ENCODE results near the gene KIAA1958. TPM values are rescaled to one million over a fixed set of nuclear protein-coding genes. Genes with fewer than 3 reads are reported as not detected.

KIAA1958 gene
- total and polyA plus RNA-seq, 2 experiments from 2014 or later = 9.4 to 41.7 TPM

GRCh38 chr9:112437406-112437805, 49.2 kb upstream of the KIAA1958 start:
- no peaks in the 10 kb centered on the region for H3K27me3 ChIP-seq (ENCODE audit: insufficient read depth)
- Mint-ChIP-seq H3K36me3 (ENCODE audit: low read depth) (no peaks in the 10 kb centered on the region), H3K27ac (no peak overlapping the region), H3K4me3 (no peak overlapping the region), H3K27me3 (ENCODE audit: insufficient read depth, low read depth, poor library complexity) (no peaks in the 10 kb centered on the region), H3K4me1 (no peaks in the 10 kb centered on the region), H3K9me3 (no peaks in the 10 kb centered on the region)
- ATAC-seq (no peak), DNase-seq (ENCODE audit: low spot score) (no peak)
- H3K4me2 ChIP-seq = no peak overlapping the region
- H3K4me1 ChIP-seq (ENCODE audit: insufficient read depth) = no peaks in the 10 kb centered on the region
- no peaks in the 10 kb centered on the region for H3K36me3 ChIP-seq (ENCODE audit: insufficient read depth)
- H3K4me3 ChIP-seq = no peak overlapping the region
- no peaks in the 10 kb centered on the region for H3F3A ChIP-seq (replicated peaks; ENCODE audit: low read depth)
- no peak overlapping the region for H2AFZ ChIP-seq
- H3K9me2 ChIP-seq (ENCODE audit: insufficient read depth) = no peaks in the 10 kb centered on the region
- TF ChIP-seq ETS1 (IDR thresholded peaks at IDR 0.05) (no peak), ZNF331 (CRISPR knock-in tag; IDR thresholded peaks at IDR 0.05; ENCODE audit: low read depth) (no peak), POLR2AphosphoS5 (IDR thresholded peaks at IDR 0.05; ENCODE audit: low read depth) (no peak), REST (IDR thresholded peaks at IDR 0.05; ENCODE audit: unreplicated experiment) (no peak), EZH2 (IDR thresholded peaks at IDR 0.05; ENCODE audit: low read depth, unreplicated experiment) (no peak), ZNF114 (CRISPR knock-in tag; IDR thresholded peaks at IDR 0.05) (no peak), CREB1 (CRISPR knock-in tag; IDR thresholded peaks at IDR 0.05; ENCODE audit: low read depth) (no peak), STAT1 (IDR thresholded peaks at IDR 0.05; ENCODE audit: unreplicated experiment) (no peak), EZH2phosphoT487 (IDR thresholded peaks at IDR 0.05; ENCODE audit: unreplicated experiment) (no peak), JUNB (IDR thresholded peaks at IDR 0.05; ENCODE audit: unreplicated experiment) (no peak), ZNF462 (CRISPR knock-in tag; IDR thresholded peaks at IDR 0.05) (no peak)
- H3K27ac ChIP-seq (ENCODE audit: low read depth) = no peak overlapping the region
- H3K79me2 ChIP-seq (replicated peaks; ENCODE audit: insufficient read depth) = no peaks in the 10 kb centered on the region
- no peaks in the 10 kb centered on the region for H4K20me1 ChIP-seq (replicated peaks; ENCODE audit: insufficient read depth)
